GM12864 (cell line): Measurements from ENCODE around the gene NCSTN.
A peak's percentile ranks its signal among the peaks of the same experiment; 100 is the strongest.

Experiments used
- DNase-seq: peaks from one replicate; pipeline ENCODE4 v3.0.0-alpha.2; 2011; ENCODE audit warnings: low read depth
- H3K4me3 ChIP-seq: 2 replicates; pipeline ENCODE4 v1.5.1; 2011; ENCODE audit warnings: mild to moderate bottlenecking, low read depth, low read length, control low read depth
- CTCF ChIP-seq: IDR thresholded peaks from 2 replicates; pipeline ENCODE4 v1.5.1; 2011; ENCODE audit warnings: low read depth, mild to moderate bottlenecking, moderate library complexity, low read length, control low read depth, inconsistent platforms; ENCODE audit errors: missing control alignments

NCSTN gene

GRCh38 chr1:160332516-160332915 lies 10.7 kb upstream of the NCSTN start:
- H3K4me3 ChIP-seq: no peak overlapping the region
- no peak for DNase-seq
- TF ChIP-seq CTCF: no peak

- no peak for DNase-seq
- TF ChIP-seq CTCF: no peak
Observed at GRCh38 chr1:160338580-160338979, 4.6 kb upstream of the NCSTN start.

GRCh38 chr1:160340146-160340545 lies 3.0 kb upstream of the NCSTN start:
- no peak for TF ChIP-seq CTCF

More at GRCh38 chr1:160338580-160338979, 4.6 kb upstream of the NCSTN start:
- H3K4me3 ChIP-seq: no peak overlapping the region

GRCh38 chr1:160340866-160341265 lies 2.3 kb upstream of the NCSTN start:
- peak overlapping the region; percentile 6; the same call in 1 of the 2 replicates for H3K4me3 ChIP-seq
- DNase-seq: no peak
- no peak for TF ChIP-seq CTCF

More at GRCh38 chr1:160340146-160340545, 3.0 kb upstream of the NCSTN start:
- DNase-seq: no peak
- H3K4me3 ChIP-seq: no peak overlapping the region

GRCh38 chr1:160342526-160342925 lies 657 bp upstream of the NCSTN start:
- no peak for DNase-seq
- H3K4me3 ChIP-seq: peak overlapping the region; percentile 93
- no peak for TF ChIP-seq CTCF

GRCh38 chr1:160344241-160344640 lies 1.1 kb downstream of the NCSTN start:
- peak overlapping the region; percentile 93 for H3K4me3 ChIP-seq
- DNase-seq: no peak
- TF ChIP-seq CTCF: no peak

GRCh38 chr1:160344936-160345335 lies 1.8 kb downstream of the NCSTN start:
- no peak overlapping the region for H3K4me3 ChIP-seq
- TF ChIP-seq CTCF: no peak
- no peak for DNase-seq
